Cerebellar nuclear complex (tissue), 1 donor: ENCODE measurements around the gene CAV2.
"Not testable (repeated sequence)": the region's sequence is repeated elsewhere in the genome, so short reads cannot be mapped to it uniquely, and the experiment has no call there.

ENCODE experiments used
- DNase-seq, 2 experiments: peaks; one replicate each; lab custom pipeline; 2025; lab: John Stamatoyannopoulos, UW

The CAV2 gene

GRCh38 chr7:116499168-116500077 is at the start of gene CAV2:
TSS of gene CAV2 (plus strand) at chr7:116499738. CDS start at chr7:116499782, 44 bp downstream.
- no peak for DNase-seq

- no peak for DNase-seq
Measured at GRCh38 chr7:116449950-116450349, 49.6 kb upstream of the CAV2 start.

GRCh38 chr7:116451957-116452729 is 47.4 kb upstream of the CAV2 start:
- DNase-seq = no peak

GRCh38 chr7:116454377-116454776 is 45.2 kb upstream of the CAV2 start:
- DNase-seq = no peak

GRCh38 chr7:116455009-116455408 is 44.5 kb upstream of the CAV2 start:
- DNase-seq = no peak

GRCh38 chr7:116455499-116455898 is 44.0 kb upstream of the CAV2 start:
- no peak for DNase-seq

GRCh38 chr7:116461500-116461899 is 38.0 kb upstream of the CAV2 start:
- DNase-seq = no peak

GRCh38 chr7:116463956-116464355 is 35.6 kb upstream of the CAV2 start:
- no peak for DNase-seq

GRCh38 chr7:116464375-116464774 is 35.2 kb upstream of the CAV2 start:
- no peak for DNase-seq

- DNase-seq = no peak
Measured at GRCh38 chr7:116465125-116465524, 34.4 kb upstream of the CAV2 start.

GRCh38 chr7:116468534-116468933 is 31.0 kb upstream of the CAV2 start:
- DNase-seq = no peak

GRCh38 chr7:116477625-116478024 is 21.9 kb upstream of the CAV2 start:
- no peak for DNase-seq

GRCh38 chr7:116478834-116479233 is 20.7 kb upstream of the CAV2 start:
- no peak for DNase-seq

- no peak for DNase-seq
Measured at GRCh38 chr7:116483271-116483942, 16.1 kb upstream of the CAV2 start.

GRCh38 chr7:116484389-116484788 is 15.1 kb upstream of the CAV2 start:
- DNase-seq = not testable (repeated sequence)

- DNase-seq = no peak
Measured at GRCh38 chr7:116487907-116488521, 11.5 kb upstream of the CAV2 start.

GRCh38 chr7:116490351-116490750 is 9.2 kb upstream of the CAV2 start:
- no peak for DNase-seq

- no peak for DNase-seq
Measured at GRCh38 chr7:116491887-116492653, 7.5 kb upstream of the CAV2 start.

- no peak for DNase-seq
Measured at GRCh38 chr7:116492654-116493109, 6.9 kb upstream of the CAV2 start.

GRCh38 chr7:116493449-116493848 is 6.1 kb upstream of the CAV2 start:
- DNase-seq = no peak

GRCh38 chr7:116494472-116494871 is 5.1 kb upstream of the CAV2 start:
- no peak for DNase-seq
